COLO668 (cell line): ENCODE results near the gene CCDC91.
"Not testable (repeated sequence)": the region's sequence is repeated elsewhere in the genome, so short reads cannot be mapped to it uniquely, and the experiment has no call there.

Experiments
- DNase-seq: peaks from one replicate; lab custom pipeline; 2025; ENCODE audit not compliant: unreplicated experiment; lab: John Stamatoyannopoulos, UW

CCDC91 gene

GRCh38 chr12:28278960-28279359 lies 88.7 kb downstream of the CCDC91 start:
- DNase-seq = no peak

- no peak for DNase-seq
Measured at GRCh38 chr12:28286352-28286751, 96.1 kb downstream of the CCDC91 start.

- DNase-seq = no peak
Measured at GRCh38 chr12:28290262-28290661, 100.0 kb downstream of the CCDC91 start.

- DNase-seq = no peak
Measured at GRCh38 chr12:28292699-28293098, 102.4 kb downstream of the CCDC91 start.

- no peak for DNase-seq
Measured at GRCh38 chr12:28294300-28294699, 104.0 kb downstream of the CCDC91 start.

- DNase-seq = no peak
Measured at GRCh38 chr12:28296287-28296686, 106.0 kb downstream of the CCDC91 start.

- no peak for DNase-seq
Measured at GRCh38 chr12:28303192-28303591, 112.9 kb downstream of the CCDC91 start.

- DNase-seq = no peak
Measured at GRCh38 chr12:28306535-28306934, 116.3 kb downstream of the CCDC91 start.

GRCh38 chr12:28308891-28309290 lies 118.6 kb downstream of the CCDC91 start:
- DNase-seq = no peak

- DNase-seq = no peak
Measured at GRCh38 chr12:28313631-28314030, 123.4 kb downstream of the CCDC91 start.

GRCh38 chr12:28316049-28316448 lies 125.8 kb downstream of the CCDC91 start:
- no peak for DNase-seq

GRCh38 chr12:28318273-28318672 lies 128.0 kb downstream of the CCDC91 start:
- no peak for DNase-seq

- no peak for DNase-seq
Measured at GRCh38 chr12:28320353-28320752, 130.1 kb downstream of the CCDC91 start.

GRCh38 chr12:28327722-28328121 lies 137.5 kb downstream of the CCDC91 start:
- DNase-seq = no peak

- DNase-seq = no peak
Measured at GRCh38 chr12:28328967-28329366, 138.7 kb downstream of the CCDC91 start.

GRCh38 chr12:28329727-28330126 lies 139.5 kb downstream of the CCDC91 start:
- DNase-seq = not testable (repeated sequence)

- not testable (repeated sequence) for DNase-seq
Measured at GRCh38 chr12:28330232-28330631, 140.0 kb downstream of the CCDC91 start.

- DNase-seq = no peak
Measured at GRCh38 chr12:28331130-28331529, 140.9 kb downstream of the CCDC91 start.

GRCh38 chr12:28340261-28341045 lies 150.2 kb downstream of the CCDC91 start:
- DNase-seq = no peak

- no peak for DNase-seq
Measured at GRCh38 chr12:28343713-28344112, 153.5 kb downstream of the CCDC91 start.

GRCh38 chr12:28346567-28346966 lies 156.3 kb downstream of the CCDC91 start:
- DNase-seq = no peak

- no peak for DNase-seq
Measured at GRCh38 chr12:28349196-28349595, 158.9 kb downstream of the CCDC91 start.

- DNase-seq = no peak
Measured at GRCh38 chr12:28350502-28350901, 160.2 kb downstream of the CCDC91 start.
